ENCODE results near the gene SULT1C4. TPM values are rescaled to one million over a fixed set of nuclear protein-coding genes. Genes with fewer than 3 reads are reported as not detected.
"Not testable (repeated sequence)": the region's sequence is repeated elsewhere in the genome, so short reads cannot be mapped to it uniquely, and the experiment has no call there.

Gene SULT1C4
- total RNA-seq, 1 donor from 2014 or later = 11.3 TPM

DNA sequence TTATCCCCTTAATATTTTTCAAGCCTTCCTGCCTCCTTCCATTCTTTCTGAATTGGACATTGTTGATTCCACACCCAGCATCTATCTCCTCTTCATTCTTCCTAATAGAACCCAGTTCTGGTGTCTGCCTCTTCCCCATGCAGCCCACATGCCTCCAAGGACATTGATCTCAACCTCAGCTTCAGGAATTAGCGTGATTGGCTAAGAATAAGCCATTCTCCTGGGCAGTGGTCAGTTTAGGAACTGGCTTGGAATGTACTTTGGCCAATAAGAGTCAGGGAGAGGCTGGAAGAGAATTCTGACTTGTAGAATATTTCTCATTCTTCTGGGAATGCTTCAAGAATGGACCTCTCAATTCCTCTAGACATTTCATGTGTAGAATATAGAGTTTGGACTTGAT lies 45.3 kb downstream of the SULT1C4 start:
- Mint-ChIP-seq H3K36me3 (no peaks in the 10 kb centered on the region), H3K27me3 (ENCODE audit: insufficient read depth, low read depth) (no peaks in the 10 kb centered on the region), H3K4me3 (no peak overlapping the region), H3K4me1 (no peaks in the 10 kb centered on the region), H3K9me3 (no peaks in the 10 kb centered on the region), H3K27ac (no peak overlapping the region)
- Histone ChIP-seq H2AFZ (replicated peaks) (no peak overlapping the region), H3K4me1 (no peaks in the 10 kb centered on the region), H4K20me1 (ENCODE audit: low read depth) (no peaks in the 10 kb centered on the region), H3K27me3 (no peaks in the 10 kb centered on the region), H3K4me3 (no peak overlapping the region), H3K27ac (no peak overlapping the region), H3K36me3 (no peaks in the 10 kb centered on the region), H3K79me2 (ENCODE audit: low read depth) (no peaks in the 10 kb centered on the region), H3K4me2 (no peak overlapping the region), H3K9me3 (ENCODE audit: low read depth) (no peaks in the 10 kb centered on the region), H3K9ac (no peak overlapping the region), H3F3A (ENCODE audit: low read depth) (no peaks in the 10 kb centered on the region)
- no peak for TF ChIP-seq EZH2 (IDR thresholded peaks at IDR 0.05)
- TF ChIP-seq, protein P1, sequence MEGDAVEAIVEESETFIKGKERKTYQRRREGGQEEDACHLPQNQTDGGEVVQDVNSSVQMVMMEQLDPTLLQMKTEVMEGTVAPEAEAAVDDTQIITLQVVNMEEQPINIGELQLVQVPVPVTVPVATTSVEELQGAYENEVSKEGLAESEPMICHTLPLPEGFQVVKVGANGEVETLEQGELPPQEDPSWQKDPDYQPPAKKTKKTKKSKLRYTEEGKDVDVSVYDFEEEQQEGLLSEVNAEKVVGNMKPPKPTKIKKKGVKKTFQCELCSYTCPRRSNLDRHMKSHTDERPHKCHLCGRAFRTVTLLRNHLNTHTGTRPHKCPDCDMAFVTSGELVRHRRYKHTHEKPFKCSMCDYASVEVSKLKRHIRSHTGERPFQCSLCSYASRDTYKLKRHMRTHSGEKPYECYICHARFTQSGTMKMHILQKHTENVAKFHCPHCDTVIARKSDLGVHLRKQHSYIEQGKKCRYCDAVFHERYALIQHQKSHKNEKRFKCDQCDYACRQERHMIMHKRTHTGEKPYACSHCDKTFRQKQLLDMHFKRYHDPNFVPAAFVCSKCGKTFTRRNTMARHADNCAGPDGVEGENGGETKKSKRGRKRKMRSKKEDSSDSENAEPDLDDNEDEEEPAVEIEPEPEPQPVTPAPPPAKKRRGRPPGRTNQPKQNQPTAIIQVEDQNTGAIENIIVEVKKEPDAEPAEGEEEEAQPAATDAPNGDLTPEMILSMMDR (IDR thresholded peaks at IDR 0.05) = no peak
- TF ChIP-seq EZH2phosphoT487 (IDR thresholded peaks at IDR 0.05) = no peak
- no peak for DNase-seq (ENCODE audit: low spot score)

DNA sequence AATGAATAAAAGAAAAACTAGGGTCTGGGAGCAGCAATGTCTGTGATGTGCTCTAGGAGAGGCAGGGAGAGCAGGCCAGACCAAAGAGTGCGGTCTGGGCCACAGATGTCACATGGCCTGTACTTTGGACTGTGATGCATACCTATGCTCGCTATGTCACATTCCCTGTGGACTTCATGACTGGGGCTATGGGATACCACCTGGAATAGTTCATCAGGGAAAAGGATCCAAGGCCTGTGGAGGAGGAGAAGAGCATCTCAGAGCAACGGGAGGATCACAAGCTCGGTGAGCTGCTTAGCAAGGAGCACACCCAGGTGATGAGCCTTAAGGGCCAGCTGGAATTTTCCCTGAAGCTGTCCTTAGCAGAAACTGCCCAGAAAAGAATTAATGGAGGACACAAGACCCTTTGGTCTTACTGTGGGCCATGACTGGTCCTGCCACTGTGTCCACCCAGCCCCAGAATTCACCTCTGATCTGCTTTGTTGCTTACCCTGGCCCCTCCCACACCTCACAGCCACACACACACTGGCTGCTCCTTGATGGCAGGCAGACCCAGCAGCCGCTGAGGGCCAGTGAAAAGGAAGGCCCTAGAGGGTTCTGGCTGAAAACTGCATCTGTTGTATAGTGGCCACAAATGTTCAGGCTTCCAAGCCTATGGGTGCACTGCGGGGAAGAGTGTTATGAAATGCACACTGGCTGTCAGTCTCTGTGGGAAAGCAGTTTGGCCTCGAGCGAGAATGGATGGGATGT lies 45.9 kb downstream of the SULT1C4 start:
- Histone ChIP-seq H3K4me3 (no peak overlapping the region), H3K9ac (no peak overlapping the region), H3K4me1 (no peaks in the 10 kb centered on the region), H3K27ac (no peak overlapping the region), H3K79me2 (ENCODE audit: low read depth) (no peaks in the 10 kb centered on the region), H3K27me3 (no peaks in the 10 kb centered on the region), H2AFZ (replicated peaks) (no peak overlapping the region), H3K36me3 (no peaks in the 10 kb centered on the region), H3K4me2 (no peak overlapping the region), H3K9me3 (ENCODE audit: low read depth) (no peaks in the 10 kb centered on the region), H4K20me1 (ENCODE audit: low read depth) (no peaks in the 10 kb centered on the region), H3F3A (ENCODE audit: low read depth) (no peaks in the 10 kb centered on the region)
- H3K27ac Mint-ChIP-seq = no peak overlapping the region
- no peak for DNase-seq (ENCODE audit: low spot score)
- H3K9me3 Mint-ChIP-seq = no peaks in the 10 kb centered on the region
- no peaks in the 10 kb centered on the region for H3K4me1 Mint-ChIP-seq
- TF ChIP-seq EZH2phosphoT487 (IDR thresholded peaks at IDR 0.05) = no peak
- no peak for TF ChIP-seq EZH2 (IDR thresholded peaks at IDR 0.05)
- TF ChIP-seq, protein P1 (IDR thresholded peaks at IDR 0.05) = no peak
- no peaks in the 10 kb centered on the region for H3K27me3 Mint-ChIP-seq (ENCODE audit: insufficient read depth, low read depth)
- H3K4me3 Mint-ChIP-seq = no peak overlapping the region
- H3K36me3 Mint-ChIP-seq = no peaks in the 10 kb centered on the region

DNA sequence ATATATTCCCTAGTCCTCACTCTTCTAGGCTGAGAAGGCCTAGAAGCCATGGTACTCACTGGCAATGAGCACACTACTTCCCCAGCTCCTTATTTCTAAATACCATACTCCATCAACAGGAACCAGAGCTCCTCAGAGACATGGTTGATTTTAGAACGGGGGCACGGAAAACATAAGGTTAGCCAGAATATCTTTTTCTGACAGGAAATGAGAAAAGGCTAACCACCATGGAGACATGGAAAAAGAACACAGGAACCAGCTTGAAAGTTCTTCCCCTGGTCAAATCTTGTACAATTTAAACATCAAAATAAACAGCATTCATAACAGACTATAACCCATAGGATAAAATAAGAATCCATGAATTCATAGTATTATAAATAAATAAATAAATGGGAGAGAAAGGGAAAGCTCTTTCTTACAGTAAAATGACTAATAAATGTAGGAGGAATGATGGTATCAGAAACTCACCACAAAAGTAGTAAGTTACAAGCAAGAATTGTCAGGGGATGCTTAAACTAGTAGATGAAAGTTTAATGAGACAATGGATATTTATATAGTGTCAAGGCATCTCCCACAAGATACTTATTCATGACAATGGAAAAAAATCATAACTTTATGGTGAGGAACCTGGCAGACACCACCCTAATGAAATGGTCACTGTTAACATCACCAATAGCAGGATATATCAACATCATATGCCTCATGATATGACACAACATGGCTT lies 50.7 kb downstream of the SULT1C4 start:
- Histone ChIP-seq H4K20me1 (ENCODE audit: low read depth) (no peaks in the 10 kb centered on the region), H3K27me3 (no peaks in the 10 kb centered on the region), H3F3A (ENCODE audit: low read depth) (no peaks in the 10 kb centered on the region), H3K36me3 (no peaks in the 10 kb centered on the region), H2AFZ (replicated peaks) (no peak overlapping the region), H3K27ac (no peak overlapping the region), H3K4me3 (no peak overlapping the region), H3K9me3 (ENCODE audit: low read depth) (no peaks in the 10 kb centered on the region), H3K79me2 (ENCODE audit: low read depth) (no peaks in the 10 kb centered on the region), H3K9ac (no peak overlapping the region), H3K4me1 (no peaks in the 10 kb centered on the region), H3K4me2 (no peak overlapping the region)
- H3K36me3 Mint-ChIP-seq = no peaks in the 10 kb centered on the region
- TF ChIP-seq EZH2phosphoT487 (IDR thresholded peaks at IDR 0.05) (no peak), EZH2 (IDR thresholded peaks at IDR 0.05) (no peak)
- TF ChIP-seq, protein P1 (IDR thresholded peaks at IDR 0.05) = no peak
- no peak overlapping the region for H3K4me3 Mint-ChIP-seq
- no peaks in the 10 kb centered on the region for H3K4me1 Mint-ChIP-seq
- no peak overlapping the region for H3K27ac Mint-ChIP-seq
- peaks cover 7% of the 10 kb centered on the region for H3K9me3 Mint-ChIP-seq
- no peak for DNase-seq (ENCODE audit: low spot score)
- no peaks in the 10 kb centered on the region for H3K27me3 Mint-ChIP-seq (ENCODE audit: insufficient read depth, low read depth)

- not testable (repeated sequence) for H3K4me3 Mint-ChIP-seq; H3K4me3 ChIP-seq; H3K27me3 ChIP-seq; DNase-seq (ENCODE audit: low spot score); H3K27ac Mint-ChIP-seq; H3K9me3 ChIP-seq (ENCODE audit: low read depth); H3K27ac ChIP-seq; H3K27me3 Mint-ChIP-seq (ENCODE audit: insufficient read depth, low read depth); H2AFZ ChIP-seq (replicated peaks); H3K4me1 ChIP-seq; H3K4me2 ChIP-seq; H3K4me1 Mint-ChIP-seq; H3K36me3 ChIP-seq; H4K20me1 ChIP-seq (ENCODE audit: low read depth); H3K79me2 ChIP-seq (ENCODE audit: low read depth); H3K36me3 Mint-ChIP-seq; H3F3A ChIP-seq (ENCODE audit: low read depth); H3K9ac ChIP-seq
- peaks cover 18% of the 10 kb centered on the region for H3K9me3 Mint-ChIP-seq
Measured at GRCh38 chr2:108435578-108435977, 57.8 kb downstream of the SULT1C4 start.
